SK-N-SH (cell line): ENCODE measurements around the gene MMP13.

Source experiments
- CTCF ChIP-seq: fragments of 200-600 bp; sonication (generic); IDR thresholded peaks from 2 replicates; pipeline ENCODE4 v1.6.1; 2017; ENCODE audit warnings: antibody characterized with exemption, mild to moderate bottlenecking, moderate library complexity
- EZH2phosphoT487 ChIP-seq: fragments of 200-600 bp; sonication (generic); IDR thresholded peaks from 2 replicates; pipeline ENCODE4 v1.6.1; 2017; ENCODE audit warnings: low read depth, mixed run types, mild to moderate bottlenecking, antibody characterized with exemption, moderate library complexity, borderline replicate concordance
- MAX ChIP-seq: IDR thresholded peaks from 2 replicates; pipeline ENCODE4 v1.4.0; 2012; ENCODE audit warnings: low read depth
- MEF2A ChIP-seq: IDR thresholded peaks from 2 replicates; pipeline ENCODE4 v1.4.0; 2012; ENCODE audit warnings: low read depth, borderline replicate concordance
- NRF1 ChIP-seq: IDR thresholded peaks from 2 replicates; pipeline ENCODE4 v1.6.1; 2012; ENCODE audit warnings: low read depth, mild to moderate bottlenecking, low read length
- POLR2AphosphoS5 ChIP-seq: IDR thresholded peaks from 2 replicates; pipeline ENCODE4 v1.6.1; 2012; ENCODE audit warnings: low read depth, low read length
- RAD21 ChIP-seq: IDR thresholded peaks from 2 replicates; pipeline ENCODE4 v1.6.1; 2012; ENCODE audit warnings: mild to moderate bottlenecking, low read length
- TAF1 ChIP-seq: IDR thresholded peaks from 2 replicates; pipeline ENCODE4 v1.6.1; 2012; ENCODE audit warnings: low read depth, mild to moderate bottlenecking, low read length, moderate library complexity, borderline replicate concordance
- USF2 ChIP-seq: fragments of 150-350 bp; IDR thresholded peaks from 2 replicates; pipeline ENCODE4 v1.6.1; 2017; ENCODE audit warnings: antibody characterized with exemption, low read length, low read depth, borderline replicate concordance
- YY1 ChIP-seq: IDR thresholded peaks from 2 replicates; pipeline ENCODE4 v1.4.0; 2012; ENCODE audit warnings: low read depth, mild to moderate bottlenecking
- TF ChIP-seq, protein P1 (sequence below): IDR thresholded peaks from 2 replicates; pipeline ENCODE4 v1.6.1; 2012; ENCODE audit warnings: mild to moderate bottlenecking, low read depth, low read length, moderate library complexity

GRCh38 chr11:102974552-102975280, 19.2 kb upstream of the MMP13 start:
- TF ChIP-seq CTCF: no peak
- TF ChIP-seq, protein P1, sequence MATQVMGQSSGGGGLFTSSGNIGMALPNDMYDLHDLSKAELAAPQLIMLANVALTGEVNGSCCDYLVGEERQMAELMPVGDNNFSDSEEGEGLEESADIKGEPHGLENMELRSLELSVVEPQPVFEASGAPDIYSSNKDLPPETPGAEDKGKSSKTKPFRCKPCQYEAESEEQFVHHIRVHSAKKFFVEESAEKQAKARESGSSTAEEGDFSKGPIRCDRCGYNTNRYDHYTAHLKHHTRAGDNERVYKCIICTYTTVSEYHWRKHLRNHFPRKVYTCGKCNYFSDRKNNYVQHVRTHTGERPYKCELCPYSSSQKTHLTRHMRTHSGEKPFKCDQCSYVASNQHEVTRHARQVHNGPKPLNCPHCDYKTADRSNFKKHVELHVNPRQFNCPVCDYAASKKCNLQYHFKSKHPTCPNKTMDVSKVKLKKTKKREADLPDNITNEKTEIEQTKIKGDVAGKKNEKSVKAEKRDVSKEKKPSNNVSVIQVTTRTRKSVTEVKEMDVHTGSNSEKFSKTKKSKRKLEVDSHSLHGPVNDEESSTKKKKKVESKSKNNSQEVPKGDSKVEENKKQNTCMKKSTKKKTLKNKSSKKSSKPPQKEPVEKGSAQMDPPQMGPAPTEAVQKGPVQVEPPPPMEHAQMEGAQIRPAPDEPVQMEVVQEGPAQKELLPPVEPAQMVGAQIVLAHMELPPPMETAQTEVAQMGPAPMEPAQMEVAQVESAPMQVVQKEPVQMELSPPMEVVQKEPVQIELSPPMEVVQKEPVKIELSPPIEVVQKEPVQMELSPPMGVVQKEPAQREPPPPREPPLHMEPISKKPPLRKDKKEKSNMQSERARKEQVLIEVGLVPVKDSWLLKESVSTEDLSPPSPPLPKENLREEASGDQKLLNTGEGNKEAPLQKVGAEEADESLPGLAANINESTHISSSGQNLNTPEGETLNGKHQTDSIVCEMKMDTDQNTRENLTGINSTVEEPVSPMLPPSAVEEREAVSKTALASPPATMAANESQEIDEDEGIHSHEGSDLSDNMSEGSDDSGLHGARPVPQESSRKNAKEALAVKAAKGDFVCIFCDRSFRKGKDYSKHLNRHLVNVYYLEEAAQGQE: no peak
- TF ChIP-seq MEF2A: no peak
- TF ChIP-seq MAX: no peak
- no peak for TF ChIP-seq EZH2phosphoT487
- no peak for TF ChIP-seq YY1
- no peak for TF ChIP-seq USF2
- no peak for TF ChIP-seq NRF1
- TF ChIP-seq RAD21: no peak
- peak; percentile 23; the same call in 1 of the 2 replicates for TF ChIP-seq POLR2AphosphoS5
- no peak for TF ChIP-seq TAF1
